Testis (tissue), 3 donors: ENCODE data around the gene ATP5PD. TPM values are rescaled to one million over a fixed set of nuclear protein-coding genes. Genes with fewer than 3 reads are reported as not detected.
"Not testable (repeated sequence)": the region's sequence is repeated elsewhere in the genome, so short reads cannot be mapped to it uniquely, and the experiment has no call there.

Source experiments
- DNase-seq: peaks from one replicate; pipeline ENCODE4 v3.0.0-alpha.2; 2019
- H3K27ac ChIP-seq, 2 donors: fragments of 200-600 bp; sonication (generic); one replicate each; pipeline ENCODE4 v1.5.1; 2019
- H3K27me3 ChIP-seq: fragments of 200-600 bp; sonication (generic); one replicate; pipeline ENCODE4 v1.5.1; 2019
- H3K36me3 ChIP-seq: fragments of 200-600 bp; sonication (generic); one replicate; pipeline ENCODE4 v1.5.1; 2017; ENCODE audit warnings: low read depth; ENCODE audit errors: missing control alignments
- H3K4me1 ChIP-seq: fragments of 200-600 bp; sonication (generic); one replicate; pipeline ENCODE4 v1.5.1; 2019
- H3K4me3 ChIP-seq, 2 donors: fragments of 200-600 bp; sonication (generic); one replicate each; pipeline ENCODE4 v1.5.1; 2017 to 2019
- H3K9me3 ChIP-seq: fragments of 200-600 bp; sonication (generic); one replicate; pipeline ENCODE4 v1.5.1; 2017
- CTCF ChIP-seq, 3 experiments: fragments of 450-650 bp in 2 of 3; fragments of 200-600 bp in 1 of 3; sonication (generic) in 1 of 3; IDR thresholded peaks; one replicate each; pipeline ENCODE4 v1.5.1; 2016 to 2019; ENCODE audit warnings: antibody characterized with exemption in 3 of 3, mild to moderate bottlenecking in 2 of 3, moderate library complexity in 1 of 3
- POLR2A ChIP-seq: fragments of 450-650 bp; IDR thresholded peaks from one replicate; pipeline ENCODE4 v1.6.1; 2017; ENCODE audit warnings: antibody characterized with exemption, mild to moderate bottlenecking, moderate library complexity
- WGBS, 2 donors: methylation state at CpG; one replicate each; pipeline ENCODE4 v1.1.5; 2018; 5-methylcytosine and 5-hydroxymethylcytosine counted together
- intact Hi-C: fragments of 100-400 bp; cut with DNase I; formaldehyde crosslinking; loops from one replicate; pipeline ENCODE4 v1.15.1; 2023; ENCODE audit warnings: low total_unique reads
- polyA plus RNA-seq: library from polyadenylated mRNA; stranded (reverse); fragments of 350-450 nt; fragmentation: Illumina TruSeq; extraction: RNeasy Lipid Tissue Mini Kit (QIAGEN cat#74804); gene quantifications from one replicate; pipeline ENCODE4 v1.2.3, GENCODE V29; 2014; ENCODE audit warnings: low read depth, low replicate concordance; ENCODE audit not compliant: insufficient read depth
- total RNA-seq, 2 donors: library from RNA; depleted of rRNA; stranded (reverse); fragments of >200 nt; gene quantifications; one replicate each; pipeline ENCODE4 v1.2.3, GENCODE V29; 2016

ATP5PD gene
- total and polyA plus RNA-seq, 3 donors from 2014 or later: 126 to 190 (median 148) TPM

DNA sequence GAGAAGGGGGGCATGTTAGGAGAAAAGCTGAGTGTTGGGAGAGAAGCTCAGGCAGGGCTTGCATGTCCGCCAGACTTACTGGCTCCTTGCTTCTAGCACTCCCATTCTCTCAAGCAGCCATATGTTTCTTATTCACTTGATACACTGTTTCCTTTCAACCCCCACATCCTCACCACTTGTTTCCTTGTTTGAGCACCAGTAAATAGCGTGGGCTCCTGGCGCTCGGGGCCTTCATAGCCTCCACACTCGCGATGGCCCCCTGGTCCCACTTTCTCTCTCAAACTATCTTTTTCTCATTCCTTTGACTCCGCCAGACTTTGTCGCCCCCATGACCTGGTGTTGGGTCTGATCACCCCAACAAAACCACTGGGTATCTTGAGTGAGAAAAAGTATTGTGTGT, 16.6 kb downstream of the ATP5PD start:
- WGBS, 2 donors: 56 to 59% methylated on average over 8 of the region's 8 CpGs

DNA sequence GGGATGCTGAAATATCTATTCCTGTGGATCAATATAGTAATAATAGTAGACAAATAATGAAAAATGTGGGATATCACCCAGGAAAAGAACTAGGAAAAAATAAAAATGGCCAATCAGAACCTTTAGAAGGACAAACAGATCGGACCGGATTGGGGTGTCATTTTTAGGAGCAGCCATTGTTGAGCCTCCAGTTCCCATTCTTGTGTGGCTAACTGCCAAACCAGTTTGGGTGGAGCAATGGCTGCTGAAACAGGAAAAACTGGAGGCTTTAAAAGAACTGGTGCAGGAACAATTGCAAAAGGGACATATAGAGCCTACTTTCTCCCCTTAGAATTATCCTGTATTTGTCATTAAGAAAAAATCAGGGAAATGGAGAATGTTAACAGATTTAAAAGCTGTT, 20.1 kb downstream of the ATP5PD start:
- H3K27ac ChIP-seq, H3K36me3 ChIP-seq, H3K4me3 ChIP-seq, H3K4me1 ChIP-seq, intact Hi-C loops, H3K9me3 ChIP-seq, DNase-seq, H3K27me3 ChIP-seq: not testable (repeated sequence)
- WGBS, 2 donors: 83 to 97% methylated on average over 2 of the region's 2 CpGs

More for the DNA sequence above, 16.6 kb downstream of the ATP5PD start:
- Histone ChIP-seq H3K9me3 (no peaks in the 10 kb centered on the region), H3K27ac (no peak overlapping the region), H3K4me1 (peaks cover 16% of the 10 kb centered on the region), H3K36me3 (no peaks in the 10 kb centered on the region), H3K27me3 (no peaks in the 10 kb centered on the region), H3K4me3 (no peak overlapping the region)
- peak; percentile 33 for DNase-seq
- TF ChIP-seq CTCF (IDR thresholded peaks at IDR 0.05) (no peak), POLR2A (no peak)
- intact Hi-C loops: no loop called here

- H3K27ac ChIP-seq, H3K4me1 ChIP-seq, H3K36me3 ChIP-seq, H3K4me3 ChIP-seq, DNase-seq, H3K27me3 ChIP-seq, intact Hi-C loops, H3K9me3 ChIP-seq: not testable (repeated sequence)
- WGBS, 2 donors: 83 to 87% methylated on average over 9 of the region's 9 CpGs
Observed at GRCh38 chr17:75025398-75025734, 21.4 kb downstream of the ATP5PD start.

- DNase-seq: peak; percentile 59
- Histone ChIP-seq H3K4me1 (no peaks in the 10 kb centered on the region), H3K27me3 (no peaks in the 10 kb centered on the region), H3K36me3 (no peaks in the 10 kb centered on the region), H3K4me3 (no peak overlapping the region), H3K27ac (no peak overlapping the region), H3K9me3 (no peaks in the 10 kb centered on the region)
- intact Hi-C loops: no loop called here
- TF ChIP-seq POLR2A (no peak), CTCF (IDR thresholded peaks at IDR 0.05) (no peak)
- WGBS, 2 donors: 72 to 77% methylated on average over 10 of the region's 10 CpGs
Observed at GRCh38 chr17:75024686-75025397, 21.9 kb downstream of the ATP5PD start.

DNA sequence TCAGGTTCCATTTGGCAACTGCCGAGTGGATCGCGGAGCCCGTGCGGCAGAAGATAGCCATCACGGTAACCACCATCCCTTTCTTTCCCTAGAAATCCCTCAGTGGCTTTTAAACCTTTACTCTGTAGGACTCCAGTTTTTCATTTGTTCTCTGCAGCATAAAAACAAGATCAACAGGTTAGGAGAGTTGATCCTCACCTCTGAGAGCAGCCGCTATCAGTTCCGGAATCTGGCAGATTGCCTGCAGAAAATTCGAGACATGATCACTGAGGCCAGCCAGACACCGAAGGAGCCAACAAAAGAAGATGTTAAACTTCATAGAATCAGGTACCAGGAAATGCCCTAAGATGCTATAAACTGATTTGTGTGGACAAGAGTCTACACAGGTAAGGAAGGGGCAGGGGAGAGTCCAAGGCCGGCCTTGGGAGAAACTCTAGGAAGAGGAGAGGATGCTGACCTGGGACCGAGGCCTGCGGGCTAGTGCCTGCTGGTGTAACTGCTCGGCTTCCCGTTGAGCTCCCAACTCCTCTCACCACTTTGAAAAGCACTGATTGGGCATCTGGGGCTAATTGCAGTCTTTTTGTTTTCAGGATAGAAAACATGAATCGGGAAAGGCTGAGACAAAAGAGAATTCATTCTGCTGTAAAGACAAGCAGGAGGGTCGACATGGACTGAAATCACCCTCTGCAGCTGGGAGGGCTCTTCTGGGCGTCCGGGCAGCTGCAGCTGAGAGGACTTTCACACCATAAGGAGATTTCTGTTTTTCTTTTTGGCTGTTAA, 26.2 kb downstream of the ATP5PD start:
- WGBS, 2 donors: 93 to 94% methylated on average over 19 of the region's 19 CpGs
- no peak for DNase-seq
- TF ChIP-seq CTCF (IDR thresholded peaks at IDR 0.05) (no peak), POLR2A (no peak)
- Histone ChIP-seq H3K27ac (no peak overlapping the region), H3K4me1 (no peaks in the 10 kb centered on the region), H3K36me3 (no peaks in the 10 kb centered on the region), H3K9me3 (no peaks in the 10 kb centered on the region), H3K4me3 (no peak overlapping the region), H3K27me3 (no peaks in the 10 kb centered on the region)
- intact Hi-C loops: no loop called here
